Tibial nerve (tissue), 3 donors: ENCODE results near the gene EXOC4.

Experiments used
- POLR2A ChIP-seq, 2 donors: fragments of 450-650 bp; IDR thresholded peaks; one replicate each; pipeline ENCODE4 v1.6.1; 2017; ENCODE audit warnings: antibody characterized with exemption in 2 of 2, mild to moderate bottlenecking in 2 of 2, moderate library complexity in 2 of 2
- TF ChIP-seq, protein P1 (sequence below), 5 experiments: fragments of 200-600 bp in 3 of 5; fragments of 450-650 bp in 2 of 5; sonication (generic) in 3 of 5; IDR thresholded peaks; one replicate each; pipeline ENCODE4 v1.5.1; 2016 to 2019; ENCODE audit warnings: antibody characterized with exemption in 5 of 5, mild to moderate bottlenecking in 3 of 5, moderate library complexity in 2 of 5

DNA sequence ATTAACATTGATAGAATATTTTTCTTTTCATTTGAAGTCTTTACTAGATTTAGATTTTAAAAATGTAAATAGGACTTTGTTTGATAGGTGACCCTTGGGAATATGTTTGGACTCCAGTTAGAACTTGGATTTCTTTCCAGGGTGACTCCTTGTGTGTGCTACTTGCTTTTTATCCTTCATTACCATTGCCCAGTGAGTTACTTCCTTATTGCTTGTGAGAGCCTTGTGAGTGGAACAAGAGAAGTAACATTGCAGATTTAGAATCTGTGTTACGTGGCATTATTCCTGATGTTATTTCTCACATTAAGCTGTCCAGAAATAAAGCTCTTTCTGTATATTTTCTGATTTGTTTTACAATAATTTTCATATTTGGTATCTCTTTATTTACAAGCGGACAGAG, 746.3 kb downstream of the EXOC4 start:
- TF ChIP-seq, protein P1, sequence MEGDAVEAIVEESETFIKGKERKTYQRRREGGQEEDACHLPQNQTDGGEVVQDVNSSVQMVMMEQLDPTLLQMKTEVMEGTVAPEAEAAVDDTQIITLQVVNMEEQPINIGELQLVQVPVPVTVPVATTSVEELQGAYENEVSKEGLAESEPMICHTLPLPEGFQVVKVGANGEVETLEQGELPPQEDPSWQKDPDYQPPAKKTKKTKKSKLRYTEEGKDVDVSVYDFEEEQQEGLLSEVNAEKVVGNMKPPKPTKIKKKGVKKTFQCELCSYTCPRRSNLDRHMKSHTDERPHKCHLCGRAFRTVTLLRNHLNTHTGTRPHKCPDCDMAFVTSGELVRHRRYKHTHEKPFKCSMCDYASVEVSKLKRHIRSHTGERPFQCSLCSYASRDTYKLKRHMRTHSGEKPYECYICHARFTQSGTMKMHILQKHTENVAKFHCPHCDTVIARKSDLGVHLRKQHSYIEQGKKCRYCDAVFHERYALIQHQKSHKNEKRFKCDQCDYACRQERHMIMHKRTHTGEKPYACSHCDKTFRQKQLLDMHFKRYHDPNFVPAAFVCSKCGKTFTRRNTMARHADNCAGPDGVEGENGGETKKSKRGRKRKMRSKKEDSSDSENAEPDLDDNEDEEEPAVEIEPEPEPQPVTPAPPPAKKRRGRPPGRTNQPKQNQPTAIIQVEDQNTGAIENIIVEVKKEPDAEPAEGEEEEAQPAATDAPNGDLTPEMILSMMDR (IDR thresholded peaks at IDR 0.05), result no peak
- TF ChIP-seq POLR2A (IDR thresholded peaks at IDR 0.05), result no peak
